ENCODE results near the gene RHOB. TPM values are rescaled to one million over a fixed set of nuclear protein-coding genes. Genes with fewer than 3 reads are reported as not detected.

Gene RHOB
- total RNA-seq, 4 donors from 2014 or later, result 242 to 1,280 (median 486) TPM

GRCh38 chr2:20485612-20486388, 38.9 kb downstream of the RHOB start:
- DNase-seq, result peak; percentile 7 to 15
- H3K27ac ChIP-seq, result no peak overlapping the region
- H3K27me3 ChIP-seq, result no peaks in the 10 kb centered on the region
- intact Hi-C loops (cut with DNase I; ENCODE audit: low total_unique reads), result no loop called here
- H3K9me3 ChIP-seq, result no peaks in the 10 kb centered on the region
- no peak overlapping the region for H3K4me3 ChIP-seq
- TF ChIP-seq POLR2A (IDR thresholded peaks at IDR 0.05), result no peak
- TF ChIP-seq, protein P1, sequence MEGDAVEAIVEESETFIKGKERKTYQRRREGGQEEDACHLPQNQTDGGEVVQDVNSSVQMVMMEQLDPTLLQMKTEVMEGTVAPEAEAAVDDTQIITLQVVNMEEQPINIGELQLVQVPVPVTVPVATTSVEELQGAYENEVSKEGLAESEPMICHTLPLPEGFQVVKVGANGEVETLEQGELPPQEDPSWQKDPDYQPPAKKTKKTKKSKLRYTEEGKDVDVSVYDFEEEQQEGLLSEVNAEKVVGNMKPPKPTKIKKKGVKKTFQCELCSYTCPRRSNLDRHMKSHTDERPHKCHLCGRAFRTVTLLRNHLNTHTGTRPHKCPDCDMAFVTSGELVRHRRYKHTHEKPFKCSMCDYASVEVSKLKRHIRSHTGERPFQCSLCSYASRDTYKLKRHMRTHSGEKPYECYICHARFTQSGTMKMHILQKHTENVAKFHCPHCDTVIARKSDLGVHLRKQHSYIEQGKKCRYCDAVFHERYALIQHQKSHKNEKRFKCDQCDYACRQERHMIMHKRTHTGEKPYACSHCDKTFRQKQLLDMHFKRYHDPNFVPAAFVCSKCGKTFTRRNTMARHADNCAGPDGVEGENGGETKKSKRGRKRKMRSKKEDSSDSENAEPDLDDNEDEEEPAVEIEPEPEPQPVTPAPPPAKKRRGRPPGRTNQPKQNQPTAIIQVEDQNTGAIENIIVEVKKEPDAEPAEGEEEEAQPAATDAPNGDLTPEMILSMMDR (IDR thresholded peaks at IDR 0.05), result no peak
- peaks cover 0 to 10% of the 10 kb centered on the region in 2 donors for H3K4me1 ChIP-seq
- H3K36me3 ChIP-seq, result no peaks in the 10 kb centered on the region

DNA sequence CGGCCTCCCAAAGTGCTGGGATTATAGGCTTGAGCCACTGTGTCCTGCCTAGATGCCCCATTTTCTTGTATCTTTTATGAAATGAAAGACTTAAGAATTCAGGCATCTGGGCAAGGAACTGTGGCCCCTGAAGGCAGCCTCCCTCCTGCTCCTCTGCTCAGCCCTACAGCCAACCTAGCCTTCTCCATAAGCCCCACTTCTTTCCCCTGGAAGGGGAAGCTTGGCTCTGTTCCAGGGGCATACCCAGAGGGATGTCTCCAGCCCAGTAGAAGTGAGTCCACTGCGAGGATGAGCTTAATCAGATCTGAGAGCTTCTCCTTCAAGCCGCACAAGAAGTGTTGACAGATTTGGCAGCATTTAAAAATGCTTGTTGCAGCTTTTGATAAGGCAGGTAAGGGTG, 39.7 kb downstream of the RHOB start:
- intact Hi-C loops (cut with DNase I; ENCODE audit: low total_unique reads), result no loop called here
- DNase-seq, result peak; percentile 8 to 21
- no peak overlapping the region for H3K4me3 ChIP-seq
- no peaks in the 10 kb centered on the region for H3K27me3 ChIP-seq
- H3K9me3 ChIP-seq, result no peaks in the 10 kb centered on the region
- no peak for TF ChIP-seq POLR2A (IDR thresholded peaks at IDR 0.05)
- TF ChIP-seq, protein P1 (IDR thresholded peaks at IDR 0.05), result no peak
- peaks cover 0 to 10% of the 10 kb centered on the region in 2 donors for H3K4me1 ChIP-seq
- H3K36me3 ChIP-seq, result no peaks in the 10 kb centered on the region
- no peak overlapping the region for H3K27ac ChIP-seq

GRCh38 chr2:20487030-20487391, 40.1 kb downstream of the RHOB start:
- DNase-seq, result peak; percentile 14 to 15
- peaks cover 0 to 8% of the 10 kb centered on the region in 2 donors for H3K4me1 ChIP-seq
- H3K27me3 ChIP-seq, result no peaks in the 10 kb centered on the region
- H3K36me3 ChIP-seq, result no peaks in the 10 kb centered on the region
- intact Hi-C loops (cut with DNase I; ENCODE audit: low total_unique reads), result no loop called here
- no peak overlapping the region for H3K27ac ChIP-seq
- H3K4me3 ChIP-seq, result no peak overlapping the region
- H3K9me3 ChIP-seq, result no peaks in the 10 kb centered on the region
- TF ChIP-seq POLR2A (IDR thresholded peaks at IDR 0.05), result no peak
- TF ChIP-seq, protein P1 (IDR thresholded peaks at IDR 0.05), result no peak

- Histone ChIP-seq H3K9me3 (no peaks in the 10 kb centered on the region), H3K4me1 (peaks cover 0 to 2% of the 10 kb centered on the region in 2 donors), H3K4me3 (no peak overlapping the region), H3K36me3 (no peaks in the 10 kb centered on the region), H3K27ac (peak overlapping the region in 1 of 2 donors; percentile 49), H3K27me3 (no peaks in the 10 kb centered on the region)
- no peak for TF ChIP-seq POLR2A (IDR thresholded peaks at IDR 0.05)
- TF ChIP-seq, protein P1 (IDR thresholded peaks at IDR 0.05), result no peak
- peak; percentile 13 to 14 for DNase-seq
- intact Hi-C loops (cut with DNase I; ENCODE audit: low total_unique reads), result no loop called here
Measured at GRCh38 chr2:20487392-20488174, 40.7 kb downstream of the RHOB start.

DNA sequence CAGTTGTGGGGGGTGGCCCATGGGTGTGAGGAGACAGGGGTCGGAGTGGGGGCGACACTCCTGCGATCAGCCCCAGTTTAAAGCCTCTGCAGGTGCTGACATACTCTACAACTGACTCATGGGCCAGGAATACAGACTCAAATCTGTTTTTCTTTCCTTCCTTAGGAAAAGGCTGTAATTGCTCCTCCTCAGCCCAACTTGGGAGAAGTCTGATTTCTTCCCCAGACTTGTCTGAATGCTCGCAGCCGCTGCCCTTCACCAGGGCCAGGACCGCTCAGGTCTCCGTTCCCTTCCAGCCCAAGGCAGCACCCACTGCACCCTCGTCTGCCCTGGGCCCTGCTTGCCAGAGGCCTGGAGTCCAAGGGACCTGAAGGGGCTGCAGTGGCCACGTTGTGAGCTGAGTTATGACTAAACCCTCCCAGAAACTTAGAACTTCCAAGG, 41.3 kb downstream of the RHOB start:
- Histone ChIP-seq H3K9me3 (no peaks in the 10 kb centered on the region), H3K36me3 (no peaks in the 10 kb centered on the region), H3K4me1 (no peaks in the 10 kb centered on the region), H3K4me3 (no peak overlapping the region), H3K27me3 (no peaks in the 10 kb centered on the region), H3K27ac (peak overlapping the region; percentile 35 to 49)
- TF ChIP-seq, protein P1 (IDR thresholded peaks at IDR 0.05), result no peak
- no peak for TF ChIP-seq POLR2A (IDR thresholded peaks at IDR 0.05)
- peak; percentile 14 to 17 for DNase-seq
- intact Hi-C loops (cut with DNase I; ENCODE audit: low total_unique reads), result no loop called here

Measured in uterus (tissue), 4 donors.